Cardiac septum (tissue), 1 donor: ENCODE measurements around the gene PLEKHG5. TPM values are rescaled to one million over a fixed set of nuclear protein-coding genes. Genes with fewer than 3 reads are reported as not detected.
"Not testable (repeated sequence)": the region's sequence is repeated elsewhere in the genome, so short reads cannot be mapped to it uniquely, and the experiment has no call there.

Experiments used
- DNase-seq: peaks from one replicate; pipeline ENCODE4 v3.0.0-alpha.2; 2020; ENCODE audit warnings: low spot score
- intact Hi-C: fragments of 100-400 bp; cut with DNase I; formaldehyde crosslinking; loops from one replicate; pipeline ENCODE4 v1.14.0; 2022
- total RNA-seq: library from RNA; stranded (reverse); fragmentation: NEBNext Ultra II Directional; extraction: Animal tissue kit (Norgen Biotek cat#: 25700); gene quantifications from one replicate; pipeline ENCODE4 v1.2.1, GENCODE V29; 2021
- donor health status: DM: no; HTN: no; CAD: no.

Gene PLEKHG5
- total RNA-seq, 1 donor from 2014 or later: 14.9 TPM

- intact Hi-C loops, DNase-seq: not testable (repeated sequence)
Measured at GRCh38 chr1:6450486-6450885, 41.0 kb downstream of the PLEKHG5 start.

- intact Hi-C loops: no loop called here
- no peak for DNase-seq
Measured at GRCh38 chr1:6450005-6450450, 41.4 kb downstream of the PLEKHG5 start.

- intact Hi-C loops: no loop called here
- no peak for DNase-seq
Measured at GRCh38 chr1:6448749-6449631, 42.5 kb downstream of the PLEKHG5 start.

DNA sequence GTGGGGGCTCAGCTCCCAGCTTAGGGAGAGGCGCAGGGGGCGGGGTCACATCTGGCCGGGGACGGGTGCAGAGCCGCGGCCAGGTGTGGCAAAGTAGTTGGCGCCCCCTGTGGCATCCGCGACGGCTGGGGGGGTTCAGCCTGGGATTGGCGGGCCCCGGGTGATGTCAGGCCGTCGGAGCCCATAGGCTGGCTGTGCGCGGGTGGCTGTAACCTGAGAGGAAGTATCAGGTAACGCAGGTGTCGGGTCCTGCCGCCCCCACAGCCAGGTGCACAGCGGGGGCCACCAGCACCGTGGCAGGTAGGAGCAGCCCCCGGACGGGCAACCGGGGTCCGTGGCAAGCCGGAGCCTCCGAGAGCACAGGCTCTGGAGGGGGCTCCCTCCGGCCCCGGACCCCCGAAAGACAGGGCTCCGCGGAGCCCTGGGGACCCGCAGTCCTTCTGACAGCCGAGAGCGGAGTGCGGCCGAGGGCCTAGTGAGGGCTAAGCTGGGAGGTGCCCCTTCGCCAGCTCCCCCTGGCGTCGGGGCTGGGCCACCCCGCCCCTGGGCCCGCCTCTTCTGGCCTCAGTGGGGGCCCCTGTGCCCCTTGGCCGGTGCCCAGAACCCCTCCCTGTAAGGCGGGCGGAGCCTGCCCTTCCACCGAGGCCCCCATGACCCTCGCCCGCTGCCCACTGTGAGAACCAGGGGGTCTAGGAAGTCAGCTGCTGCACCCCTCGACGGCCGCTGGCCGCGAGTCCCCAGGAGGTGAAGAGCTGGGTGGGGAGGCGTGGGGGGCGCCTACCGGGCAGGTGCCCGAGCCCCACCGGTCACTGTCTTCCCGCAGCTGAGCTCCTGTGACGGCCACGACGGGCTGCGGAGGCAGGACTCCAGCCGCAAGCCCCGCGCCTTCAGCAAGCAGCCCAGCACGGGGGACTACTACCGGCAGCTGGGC is 43.4 kb downstream of the PLEKHG5 start:
- no peak for DNase-seq
- intact Hi-C loops: no loop called here

GRCh38 chr1:6447016-6447817 is 44.2 kb downstream of the PLEKHG5 start:
- no peak for DNase-seq
- intact Hi-C loops: no loop called here

DNA sequence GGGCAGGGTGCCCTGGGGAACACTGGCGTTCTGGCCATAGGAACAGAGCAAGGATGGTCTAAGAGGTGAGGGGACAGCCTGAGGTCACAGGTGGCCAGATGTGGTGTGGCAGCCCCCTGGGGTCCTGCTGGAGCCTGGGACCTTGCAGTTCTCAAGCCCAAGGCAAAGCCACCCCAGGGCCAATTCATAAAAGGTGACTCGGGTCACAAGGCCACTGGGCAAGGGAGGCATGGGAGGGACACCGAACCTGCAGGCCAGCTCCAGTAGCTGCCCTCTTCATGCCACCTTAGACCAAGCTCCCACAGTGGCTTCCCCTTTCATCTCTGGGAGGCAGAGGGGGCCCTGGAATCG is 44.8 kb downstream of the PLEKHG5 start:
- intact Hi-C loops: no loop called here
- DNase-seq: no peak

DNA sequence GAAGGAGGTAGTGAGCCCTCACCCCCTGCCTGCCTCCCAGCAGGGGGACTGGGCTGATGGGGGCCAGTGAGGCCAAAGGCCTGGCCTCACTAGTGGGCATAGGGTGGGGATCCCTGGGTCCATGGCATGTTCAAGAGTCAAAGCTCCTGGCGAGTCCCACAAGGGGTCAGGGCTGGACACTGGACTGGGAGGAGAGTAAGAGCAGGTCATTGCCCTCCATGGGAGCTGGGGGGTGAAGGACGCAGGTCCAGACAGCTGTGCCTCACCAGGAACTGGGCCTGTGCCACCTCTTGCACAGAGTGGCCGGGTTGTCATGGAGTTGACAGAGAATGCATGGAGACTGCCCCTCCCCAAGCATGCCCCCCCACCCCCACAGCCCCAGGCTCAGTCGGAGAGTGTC is 45.5 kb downstream of the PLEKHG5 start:
- DNase-seq, intact Hi-C loops: not testable (repeated sequence)

DNA sequence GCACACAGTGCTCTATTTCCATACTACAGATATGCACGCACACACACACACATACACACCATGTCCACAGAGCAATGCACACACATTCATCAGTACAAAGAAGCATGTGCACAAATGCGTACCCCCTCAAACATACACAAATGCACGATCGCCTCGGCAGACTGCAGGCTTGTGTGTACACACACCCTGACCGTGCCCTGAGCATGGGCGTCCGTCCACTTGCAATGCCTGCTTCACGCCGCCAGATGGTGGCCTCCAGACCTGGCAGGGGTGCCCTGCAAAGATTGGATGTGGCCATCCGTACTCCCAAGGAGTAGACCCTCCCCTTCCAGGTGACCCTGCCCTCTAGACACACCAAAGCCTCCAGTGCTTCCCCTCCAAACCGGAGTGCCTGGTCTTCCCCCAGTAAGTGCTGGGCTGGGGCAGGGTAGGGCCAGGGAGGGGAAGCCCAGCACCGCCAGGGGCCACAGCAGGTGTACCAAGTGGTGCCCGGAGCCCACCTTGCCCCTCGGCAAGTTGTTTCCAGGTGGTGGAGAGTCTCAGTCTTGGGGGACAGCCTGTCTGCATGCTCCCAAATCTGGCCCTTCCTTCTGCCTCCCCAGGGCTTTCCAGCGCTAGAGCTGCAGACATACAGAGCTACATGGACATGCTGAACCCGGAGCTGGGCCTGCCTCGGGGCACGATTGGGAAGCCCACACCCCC is 46.3 kb downstream of the PLEKHG5 start:
- no peak for DNase-seq
- intact Hi-C loops: no loop called here

- DNase-seq: no peak
- intact Hi-C loops: no loop called here
Measured at GRCh38 chr1:6444377-6444776, 47.1 kb downstream of the PLEKHG5 start.

DNA sequence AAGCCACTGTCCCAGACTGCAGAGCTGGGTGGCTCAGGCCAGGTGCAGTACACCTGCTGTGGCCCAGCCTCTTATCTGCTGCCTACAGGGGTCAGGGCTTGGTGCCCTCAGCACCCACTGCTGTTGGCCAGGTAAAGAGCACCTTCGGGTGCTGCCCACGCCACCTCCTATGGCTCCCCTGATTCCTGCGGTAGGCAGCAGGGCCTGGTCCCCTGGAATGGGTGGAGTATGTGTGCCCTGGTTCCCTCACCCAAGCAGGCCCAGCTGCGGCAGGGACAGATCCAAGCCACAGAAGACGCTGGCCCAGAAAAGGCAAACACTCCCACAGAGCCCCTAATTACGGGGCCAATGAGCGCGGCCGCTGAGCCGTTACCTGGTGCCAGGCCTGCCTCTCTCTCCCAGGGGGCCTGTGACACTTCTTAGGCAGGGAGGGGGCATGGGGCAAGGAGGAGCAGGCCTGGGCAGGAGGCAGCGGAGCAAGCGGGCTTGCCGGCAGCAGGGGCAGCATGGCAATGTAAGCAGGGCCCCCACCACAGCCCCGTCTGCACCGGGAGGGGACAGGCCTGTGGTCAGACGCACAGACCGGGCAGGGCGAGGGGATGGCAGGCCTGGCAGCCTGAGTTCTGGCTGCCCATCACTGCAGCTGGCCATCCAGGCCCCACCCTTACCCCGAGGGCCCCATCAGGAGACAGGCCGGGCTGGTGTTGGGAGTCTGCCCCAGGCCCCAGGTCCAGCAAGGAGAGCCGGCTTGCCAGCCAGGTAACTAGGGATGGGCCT is 47.9 kb downstream of the PLEKHG5 start:
- intact Hi-C loops: no loop called here
- no peak for DNase-seq

DNA sequence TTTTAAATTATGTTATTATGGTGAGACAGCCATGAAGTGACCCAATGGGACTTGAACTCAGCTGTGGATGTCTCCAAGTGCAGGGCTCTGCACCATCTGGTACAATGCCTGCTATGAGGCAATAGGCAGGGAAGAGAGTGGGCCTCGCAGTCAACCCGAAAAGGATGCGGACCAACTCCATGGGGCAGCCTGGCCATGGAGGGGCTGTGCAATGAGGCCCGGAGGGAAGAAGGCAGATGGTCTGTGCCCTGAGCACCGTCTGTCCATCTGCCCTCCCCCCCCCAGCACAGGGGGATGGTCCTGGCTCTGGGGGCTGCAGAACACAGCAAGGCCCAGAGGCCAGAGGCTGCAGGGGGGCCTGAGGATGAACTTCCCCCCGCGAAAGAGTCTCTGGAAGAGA is 49.9 kb downstream of the PLEKHG5 start:
- intact Hi-C loops: no loop called here

DNA sequence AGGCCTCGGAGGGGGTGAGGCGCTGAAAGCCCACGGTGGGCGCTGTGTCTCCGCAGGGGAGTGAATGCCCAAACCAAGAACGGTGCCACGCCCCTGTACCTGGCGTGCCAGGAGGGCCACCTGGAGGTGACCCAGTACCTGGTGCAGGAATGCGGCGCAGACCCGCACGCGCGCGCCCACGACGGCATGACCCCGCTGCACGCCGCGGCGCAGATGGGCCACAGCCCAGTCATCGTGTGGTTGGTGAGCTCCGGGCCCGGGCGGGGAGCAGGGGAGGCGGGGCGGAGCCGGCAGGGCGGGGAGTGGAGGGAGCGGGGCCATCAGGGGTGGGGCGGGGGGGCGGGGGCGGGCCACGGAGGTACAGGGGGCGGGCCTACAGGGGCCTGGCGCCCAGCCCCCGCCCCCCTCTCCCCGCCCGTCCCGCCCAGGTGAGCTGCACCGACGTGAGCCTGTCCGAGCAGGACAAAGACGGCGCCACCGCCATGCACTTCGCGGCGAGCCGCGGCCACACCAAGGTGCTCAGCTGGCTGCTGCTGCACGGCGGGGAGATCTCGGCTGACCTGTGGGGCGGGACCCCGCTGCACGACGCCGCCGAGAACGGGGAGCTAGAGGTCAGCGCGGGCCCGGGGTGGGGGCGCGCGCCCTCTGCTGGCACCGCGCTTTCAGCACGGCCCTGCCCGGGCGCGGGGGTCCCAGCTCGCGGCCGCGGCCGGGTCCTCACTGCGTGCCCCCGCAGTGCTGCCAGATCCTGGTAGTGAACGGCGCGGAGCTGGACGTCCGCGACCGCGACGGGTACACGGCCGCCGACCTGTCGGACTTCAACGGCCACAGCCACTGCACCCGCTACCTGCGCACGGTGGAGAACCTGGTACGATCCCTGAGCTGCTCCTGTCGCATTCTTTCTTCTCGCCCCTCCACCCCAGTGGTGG is 51.0 kb downstream of the PLEKHG5 start:
- no peak for DNase-seq
- intact Hi-C loops: no loop called here

More for the DNA sequence above, 49.9 kb downstream of the PLEKHG5 start:
- no peak for DNase-seq

DNA sequence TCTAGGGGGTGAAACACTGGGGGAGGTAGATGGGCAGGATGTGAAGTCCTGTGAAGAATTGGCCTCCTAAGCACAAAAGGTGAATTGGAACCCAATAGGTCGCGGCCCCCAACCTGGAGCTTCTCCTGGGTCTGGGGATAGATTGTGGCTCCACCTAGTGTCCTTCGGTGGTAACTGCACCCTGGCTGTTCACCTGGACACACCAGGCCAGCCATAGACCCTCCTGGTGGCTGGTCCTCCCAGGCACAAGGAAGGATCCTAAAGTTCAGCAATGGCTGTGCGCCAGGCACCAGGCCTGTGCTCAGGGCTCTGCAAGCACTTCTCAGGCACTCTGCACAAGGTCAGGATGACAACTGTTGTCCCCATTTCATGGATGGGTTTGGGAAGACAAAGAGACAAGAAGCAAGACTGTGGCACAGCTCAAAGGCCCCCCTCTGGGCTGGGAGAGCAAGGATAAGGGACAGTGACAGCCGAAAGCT is 53.4 kb downstream of the PLEKHG5 start:
- DNase-seq: peak; percentile 83
- intact Hi-C loops: loop anchor here (5.0 kb wide), 2 partner anchors 76 to 191 kb away; no protein-coding TSS in a partner anchor

DNA sequence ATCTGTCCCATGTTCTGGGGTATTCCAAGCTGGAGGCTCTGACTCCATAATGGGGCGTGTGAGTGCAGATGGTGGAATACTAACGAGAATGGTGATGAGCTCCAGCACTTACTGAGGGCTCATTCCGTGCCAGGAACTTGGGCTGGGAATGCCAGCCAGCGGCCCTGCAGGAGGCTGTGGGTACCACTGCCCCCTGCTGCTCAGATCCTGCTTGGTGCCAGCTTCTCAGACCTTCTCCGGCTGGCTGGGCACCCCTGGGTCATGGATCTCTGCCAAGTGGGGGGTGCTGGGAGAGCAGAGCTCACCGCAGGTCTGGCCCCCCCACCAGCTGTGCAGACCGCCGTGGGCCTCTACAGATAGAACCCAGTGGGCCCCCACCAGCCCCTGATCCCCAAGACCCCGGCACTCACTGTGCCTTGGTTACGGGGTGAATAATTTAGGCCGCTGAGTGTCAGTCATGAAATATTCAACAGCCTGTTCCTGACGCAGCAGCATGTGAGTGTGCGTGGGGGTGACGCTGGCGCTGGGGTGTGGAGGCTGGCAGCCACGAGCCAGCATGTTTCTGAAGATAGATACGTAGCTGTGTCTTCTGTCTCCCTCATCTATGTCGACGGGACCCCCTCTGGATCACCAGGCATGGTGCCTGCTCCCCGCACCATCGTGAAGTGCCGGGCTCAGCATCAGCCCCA is 54.3 kb downstream of the PLEKHG5 start:
- intact Hi-C loops: loop anchor here (5.0 kb wide), 2 partner anchors 75 to 190 kb away; no protein-coding TSS in a partner anchor
- DNase-seq: not testable (repeated sequence)

DNA sequence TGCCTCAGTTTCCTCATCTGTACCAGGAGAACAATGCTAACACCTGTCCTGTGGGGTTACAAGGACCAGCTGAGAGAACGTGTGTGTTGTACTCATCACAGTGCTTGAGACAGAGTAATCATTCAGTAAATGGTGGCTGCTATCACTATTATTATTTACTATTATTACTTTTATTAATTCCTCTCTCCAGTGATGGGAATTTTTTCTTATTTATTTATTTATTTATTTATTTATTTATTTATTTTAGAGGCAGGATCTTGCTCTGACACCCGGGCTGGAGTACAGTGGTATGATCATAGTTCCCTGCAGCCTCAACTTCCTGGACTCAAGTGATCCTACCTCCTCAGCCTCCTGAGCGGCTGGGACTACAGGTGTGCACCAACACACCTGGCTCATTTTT is 55.2 kb downstream of the PLEKHG5 start:
- intact Hi-C loops: loop anchor here (5.0 kb wide), 2 partner anchors 74 to 189 kb away; no protein-coding TSS in a partner anchor
- not testable (repeated sequence) for DNase-seq

DNA sequence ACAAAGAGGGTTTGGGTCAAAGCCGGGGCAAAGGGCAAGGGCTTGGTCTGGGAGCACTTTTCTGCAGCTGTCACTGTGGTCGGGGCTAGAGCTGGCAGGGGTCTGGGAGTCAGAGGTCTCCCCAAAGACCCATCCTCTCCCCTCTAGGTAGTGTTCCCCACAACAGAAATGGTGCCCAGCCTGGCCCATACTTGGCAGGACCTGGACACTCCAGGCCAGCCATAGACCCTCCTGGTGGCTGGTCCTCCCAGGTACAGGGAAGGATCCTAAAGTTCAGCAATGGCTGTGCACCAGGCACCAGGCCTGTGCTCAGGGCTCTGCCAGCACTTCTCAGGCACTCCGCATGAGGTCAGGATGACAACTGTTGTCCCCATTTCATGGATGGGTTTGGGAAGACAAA is 55.9 kb downstream of the PLEKHG5 start:
- intact Hi-C loops: loop anchor here (5.0 kb wide), 2 partner anchors 73 to 188 kb away; no protein-coding TSS in a partner anchor
- DNase-seq: no peak
